HG03025 (cell line): ENCODE measurements around the gene PRDM15.
"Not testable (repeated sequence)": the region's sequence is repeated elsewhere in the genome, so short reads cannot be mapped to it uniquely, and the experiment has no call there.

Experiments
- ATAC-seq: cut with Tn5 transposase; IDR thresholded peaks from one replicate; pipeline ENCODE4 v1.9.1; 2021; ENCODE audit warnings: mild to moderate bottlenecking, moderate library complexity; ENCODE audit not compliant: unreplicated experiment, low FRiP score

Gene PRDM15

GRCh38 chr21:41785262-41785661 is 93.9 kb downstream of the PRDM15 start:
- ATAC-seq = not testable (repeated sequence)

GRCh38 chr21:41784456-41785102 is 94.6 kb downstream of the PRDM15 start:
- no peak for ATAC-seq

GRCh38 chr21:41783476-41784180 is 95.5 kb downstream of the PRDM15 start:
- no peak for ATAC-seq

- ATAC-seq = no peak
These were observed 98.1 kb downstream of the PRDM15 start for GRCh38 chr21:41781050-41781410.

- no peak for ATAC-seq
These were observed 98.7 kb downstream of the PRDM15 start for GRCh38 chr21:41780337-41781049.

- no peak for ATAC-seq
These were observed 99.5 kb downstream of the PRDM15 start for GRCh38 chr21:41779659-41780058.

- ATAC-seq = no peak
These were observed 100.1 kb downstream of the PRDM15 start for GRCh38 chr21:41778930-41779600.

- ATAC-seq = no peak
These were observed 101.0 kb downstream of the PRDM15 start for GRCh38 chr21:41777951-41778815.

GRCh38 chr21:41776778-41777177 is 102.4 kb downstream of the PRDM15 start:
- ATAC-seq = no peak

- ATAC-seq = no peak
These were observed 104.0 kb downstream of the PRDM15 start for GRCh38 chr21:41775149-41775472.

- ATAC-seq = no peak
These were observed 104.5 kb downstream of the PRDM15 start for GRCh38 chr21:41774467-41775148.

GRCh38 chr21:41772351-41773080 is 106.6 kb downstream of the PRDM15 start:
- no peak for ATAC-seq

- ATAC-seq = no peak
These were observed 107.6 kb downstream of the PRDM15 start for GRCh38 chr21:41771625-41771945.

- ATAC-seq = no peak
These were observed 108.1 kb downstream of the PRDM15 start for GRCh38 chr21:41770901-41771624.

GRCh38 chr21:41769933-41770332 is 109.2 kb downstream of the PRDM15 start:
- ATAC-seq = no peak

GRCh38 chr21:41769521-41769920 is 109.6 kb downstream of the PRDM15 start:
- ATAC-seq = no peak

- no peak for ATAC-seq
These were observed 110.0 kb downstream of the PRDM15 start for GRCh38 chr21:41769111-41769510.

- no peak for ATAC-seq
These were observed 110.6 kb downstream of the PRDM15 start for GRCh38 chr21:41768437-41769042.
